SK-N-MC (cell line): ENCODE results near the gene HOXA3.

ENCODE experiments used
- EZH2 ChIP-seq: fragments of 200-600 bp; sonication (generic); IDR thresholded peaks from one replicate; pipeline ENCODE4 v1.6.1; 2017; ENCODE audit warnings: antibody characterized with exemption
- POLR2AphosphoS5 ChIP-seq: IDR thresholded peaks from 2 replicates; pipeline ENCODE4 v1.6.1; 2012; ENCODE audit warnings: mild to moderate bottlenecking, low read depth, low read length, borderline replicate concordance

DNA sequence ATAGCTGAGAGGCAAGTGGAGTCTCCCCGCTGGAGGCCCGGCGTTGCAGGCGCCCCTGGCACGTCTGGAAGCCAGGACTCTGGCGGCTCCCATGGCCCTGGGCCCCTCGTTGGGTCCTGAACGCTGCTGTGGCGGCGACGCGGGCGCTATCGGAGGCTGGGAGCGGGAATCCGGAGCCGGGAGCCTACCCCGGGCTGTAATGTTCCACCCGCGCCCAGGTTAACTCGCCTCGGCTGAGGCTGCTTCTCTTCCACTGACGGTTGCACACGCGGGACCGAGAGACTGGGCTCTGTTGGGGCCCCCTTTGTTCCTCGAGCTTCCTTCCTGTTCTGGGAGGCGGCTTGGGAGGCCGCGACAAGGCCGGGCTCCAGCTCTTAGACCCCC lies 7.6 kb downstream of the HOXA3 start:
- no peak for TF ChIP-seq POLR2AphosphoS5
- no peak for TF ChIP-seq EZH2
